ENCODE results near the gene NHLRC1.
A peak's percentile ranks its signal among the peaks of the same experiment; 100 is the strongest.

The NHLRC1 gene

DNA sequence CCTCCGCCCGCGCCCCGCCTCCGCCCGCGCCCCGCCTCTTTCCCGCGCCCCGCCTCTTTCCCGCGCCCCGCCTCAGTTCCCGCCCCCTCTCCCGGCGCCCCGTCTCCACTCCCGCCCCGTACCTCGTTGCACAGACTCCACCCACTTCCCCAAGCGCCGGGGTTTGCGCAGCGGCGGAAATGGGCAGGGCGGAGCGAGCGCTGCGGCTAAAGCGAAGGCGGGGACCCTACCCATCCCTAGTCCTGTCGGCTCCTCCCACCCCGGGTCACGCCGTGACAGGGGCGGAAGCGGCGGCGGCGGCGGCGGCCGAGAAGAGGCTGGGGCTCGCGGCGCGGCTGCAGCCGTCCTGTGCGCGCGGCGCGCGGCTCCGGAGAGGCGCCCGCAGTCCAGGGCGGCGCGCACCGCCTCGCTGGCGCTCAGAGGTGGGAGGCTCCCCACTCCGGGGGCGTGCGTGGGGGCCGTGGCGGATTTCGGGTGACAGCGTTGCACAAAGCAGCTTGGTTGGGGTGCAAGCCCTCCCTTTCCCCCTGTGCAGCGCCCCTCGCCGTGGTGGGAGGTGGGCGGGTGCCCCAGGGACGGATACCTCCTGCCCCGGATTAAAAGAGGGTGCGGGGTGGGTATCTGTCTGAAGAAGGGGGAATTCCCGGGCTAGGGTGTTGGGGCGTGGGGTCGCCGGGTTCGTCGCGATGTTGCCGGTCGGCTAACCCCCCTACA, 32.8 kb upstream of the NHLRC1 start, which contains the start of gene KDM1B:
KDM1B (plus strand) TSS at position 273 of the 714 bp plus-strand sequence. CDS start 4,474 bp downstream, outside the sequence.
- H3K9me3 ChIP-seq (ENCODE audit: control insufficient read depth, insufficient read depth, low read length), result no peaks in the 10 kb centered on the region
- peak within 1 kb of the TSS; percentile 95 for H3K4me3 ChIP-seq (ENCODE audit: low read length)
- no peaks in the 10 kb centered on the region for H3K9me2 ChIP-seq (replicated peaks; ENCODE audit: control insufficient read depth, low read length)
- H3K36me3 ChIP-seq (ENCODE audit: control insufficient read depth, low read length), result peaks cover 6% of the 10 kb centered on the region
- H3K79me2 ChIP-seq (ENCODE audit: control insufficient read depth, low read length), result no peaks in the 10 kb centered on the region
- H3K4me2 ChIP-seq (ENCODE audit: low read length), result peak within 1 kb of the TSS; percentile 89
- no peaks in the 10 kb centered on the region for H4K20me1 ChIP-seq (ENCODE audit: control insufficient read depth, insufficient read depth, low read depth, low read length)
- peaks cover 23% of the 10 kb centered on the region for H3K4me1 ChIP-seq (ENCODE audit: control insufficient read depth, low read length)
- TF ChIP-seq, protein P1, sequence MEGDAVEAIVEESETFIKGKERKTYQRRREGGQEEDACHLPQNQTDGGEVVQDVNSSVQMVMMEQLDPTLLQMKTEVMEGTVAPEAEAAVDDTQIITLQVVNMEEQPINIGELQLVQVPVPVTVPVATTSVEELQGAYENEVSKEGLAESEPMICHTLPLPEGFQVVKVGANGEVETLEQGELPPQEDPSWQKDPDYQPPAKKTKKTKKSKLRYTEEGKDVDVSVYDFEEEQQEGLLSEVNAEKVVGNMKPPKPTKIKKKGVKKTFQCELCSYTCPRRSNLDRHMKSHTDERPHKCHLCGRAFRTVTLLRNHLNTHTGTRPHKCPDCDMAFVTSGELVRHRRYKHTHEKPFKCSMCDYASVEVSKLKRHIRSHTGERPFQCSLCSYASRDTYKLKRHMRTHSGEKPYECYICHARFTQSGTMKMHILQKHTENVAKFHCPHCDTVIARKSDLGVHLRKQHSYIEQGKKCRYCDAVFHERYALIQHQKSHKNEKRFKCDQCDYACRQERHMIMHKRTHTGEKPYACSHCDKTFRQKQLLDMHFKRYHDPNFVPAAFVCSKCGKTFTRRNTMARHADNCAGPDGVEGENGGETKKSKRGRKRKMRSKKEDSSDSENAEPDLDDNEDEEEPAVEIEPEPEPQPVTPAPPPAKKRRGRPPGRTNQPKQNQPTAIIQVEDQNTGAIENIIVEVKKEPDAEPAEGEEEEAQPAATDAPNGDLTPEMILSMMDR (IDR thresholded peaks at IDR 0.05; ENCODE audit: low read depth, low read length, poor library complexity, severe bottlenecking), result no peak
- TF ChIP-seq EZH2phosphoT487 (IDR thresholded peaks at IDR 0.05; ENCODE audit: borderline replicate concordance, low read length), result no peak
- H3F3A ChIP-seq (ENCODE audit: control insufficient read depth, insufficient read depth), result peaks cover 10% of the 10 kb centered on the region
- H3K27ac ChIP-seq (ENCODE audit: low read depth, low read length), result peak within 1 kb of the TSS; percentile 47
- no peaks in the 10 kb centered on the region for H3K27me3 ChIP-seq (ENCODE audit: control insufficient read depth, low read length)

DNA sequence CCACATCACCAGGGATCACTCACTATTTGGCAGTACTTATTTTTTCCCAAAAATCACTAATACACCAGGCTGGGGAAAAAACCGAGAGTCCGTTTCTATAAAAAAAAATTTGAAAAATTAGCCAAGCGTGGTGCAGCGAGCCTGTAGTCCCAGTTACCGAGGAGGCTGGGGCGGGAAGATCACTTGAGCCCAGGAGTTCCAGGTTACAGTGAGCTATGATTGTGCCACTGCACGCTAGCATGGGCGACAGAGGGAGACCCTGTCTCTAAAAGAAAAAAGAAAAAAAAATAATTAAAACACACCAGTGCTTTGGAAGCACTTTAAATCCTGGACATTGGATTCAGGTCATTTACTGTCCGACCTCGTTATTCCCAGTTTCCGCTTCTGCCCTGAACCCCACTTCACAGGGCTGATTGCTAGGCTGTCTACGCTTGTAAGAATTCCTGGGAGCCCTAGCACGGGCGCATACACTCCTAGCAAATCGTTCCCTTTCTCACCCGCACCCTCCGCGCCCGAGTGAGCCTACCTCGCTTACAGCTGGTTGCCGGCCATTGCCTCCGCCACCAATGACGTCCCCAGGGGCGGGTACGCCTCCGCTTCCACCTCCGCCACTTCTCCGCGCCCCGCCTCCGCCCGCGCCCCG, 32.2 kb upstream of the NHLRC1 start, which contains the start of gene TPMT:
TPMT (minus strand) TSS at position 571 of the 643 bp plus-strand sequence. CDS start 5,950 bp downstream, outside the sequence.
- H3K9me3 ChIP-seq (ENCODE audit: control insufficient read depth, insufficient read depth, low read length), result no peaks in the 10 kb centered on the region
- H3K4me3 ChIP-seq (ENCODE audit: low read length), result peak within 1 kb of the TSS; percentile 95
- H3K27me3 ChIP-seq (ENCODE audit: control insufficient read depth, low read length), result no peaks in the 10 kb centered on the region
- H3K9me2 ChIP-seq (replicated peaks; ENCODE audit: control insufficient read depth, low read length), result no peaks in the 10 kb centered on the region
- H3F3A ChIP-seq (ENCODE audit: control insufficient read depth, insufficient read depth), result peaks cover 10% of the 10 kb centered on the region
- peaks cover 23% of the 10 kb centered on the region for H3K4me1 ChIP-seq (ENCODE audit: control insufficient read depth, low read length)
- H3K36me3 ChIP-seq (ENCODE audit: control insufficient read depth, low read length), result peaks cover under 1% of the 10 kb centered on the region
- peak within 1 kb of the TSS; percentile 89 for H3K4me2 ChIP-seq (ENCODE audit: low read length)
- H3K27ac ChIP-seq (ENCODE audit: low read depth, low read length), result peak within 1 kb of the TSS; percentile 47
- H3K79me2 ChIP-seq (ENCODE audit: control insufficient read depth, low read length), result no peaks in the 10 kb centered on the region
- TF ChIP-seq, protein P1 (IDR thresholded peaks at IDR 0.05; ENCODE audit: low read depth, low read length, poor library complexity, severe bottlenecking), result no peak
- no peak for TF ChIP-seq EZH2phosphoT487 (IDR thresholded peaks at IDR 0.05; ENCODE audit: borderline replicate concordance, low read length)
- H4K20me1 ChIP-seq (ENCODE audit: control insufficient read depth, insufficient read depth, low read depth, low read length), result no peaks in the 10 kb centered on the region

DNA sequence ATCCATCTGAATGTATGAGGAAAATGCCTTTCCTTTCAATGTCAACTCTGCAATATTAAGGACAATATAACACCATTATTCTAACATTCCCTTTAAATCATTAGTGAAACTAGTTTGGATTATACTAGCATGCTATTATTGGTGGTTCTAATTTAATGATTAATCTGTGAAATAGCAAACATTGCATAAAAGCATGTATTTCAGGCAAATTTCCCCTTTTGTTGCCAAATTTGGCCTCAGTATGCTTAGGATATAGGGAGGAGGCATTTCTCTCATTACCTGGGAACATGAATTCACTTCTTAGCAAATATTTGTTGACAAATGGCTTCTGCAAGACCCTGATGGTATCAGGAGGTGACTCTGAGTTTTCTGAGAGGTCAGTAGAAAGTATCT, 30.8 kb upstream of the NHLRC1 start:
- H3K79me2 ChIP-seq (ENCODE audit: control insufficient read depth, low read length), result no peaks in the 10 kb centered on the region
- no peaks in the 10 kb centered on the region for H3K36me3 ChIP-seq (ENCODE audit: control insufficient read depth, low read length)
- no peaks in the 10 kb centered on the region for H3K9me2 ChIP-seq (replicated peaks; ENCODE audit: control insufficient read depth, low read length)
- H3K4me3 ChIP-seq (ENCODE audit: low read length), result no peak overlapping the region
- no peak overlapping the region for H3K27ac ChIP-seq (ENCODE audit: low read depth, low read length)
- H3K4me1 ChIP-seq (ENCODE audit: control insufficient read depth, low read length), result peaks cover 23% of the 10 kb centered on the region
- no peaks in the 10 kb centered on the region for H3K9me3 ChIP-seq (ENCODE audit: control insufficient read depth, insufficient read depth, low read length)
- no peaks in the 10 kb centered on the region for H4K20me1 ChIP-seq (ENCODE audit: control insufficient read depth, insufficient read depth, low read depth, low read length)
- no peaks in the 10 kb centered on the region for H3K27me3 ChIP-seq (ENCODE audit: control insufficient read depth, low read length)
- H3F3A ChIP-seq (ENCODE audit: control insufficient read depth, insufficient read depth), result peaks cover 10% of the 10 kb centered on the region
- H3K4me2 ChIP-seq (ENCODE audit: low read length), result no peak overlapping the region
- TF ChIP-seq EZH2phosphoT487 (IDR thresholded peaks at IDR 0.05; ENCODE audit: borderline replicate concordance, low read length), result no peak
- TF ChIP-seq, protein P1 (IDR thresholded peaks at IDR 0.05; ENCODE audit: low read depth, low read length, poor library complexity, severe bottlenecking), result no peak
